GM23338 (cell line): ENCODE measurements around the gene N4BP2L1. TPM values are rescaled to one million over a fixed set of nuclear protein-coding genes. Genes with fewer than 3 reads are reported as not detected.

ENCODE experiments used
- ATAC-seq: fragments of 200-7000 bp; cut with Tn5 transposase; 3 replicates; pipeline ENCODE4 v1.9.1; 2020
- DNase-seq: peaks from one replicate; pipeline ENCODE4 v3.0.0-alpha.2; 2015; ENCODE audit warnings: low spot score
- H2AFZ ChIP-seq: fragments of 200-600 bp; sonication (generic); 2 replicates; pipeline ENCODE4 v1.8.0; 2016; ENCODE audit warnings: antibody characterized with exemption, mild to moderate bottlenecking, moderate library complexity
- H3F3A ChIP-seq: fragments of 200-600 bp; sonication (generic); replicated peaks from 2 replicates; pipeline ENCODE4 v1.8.0; 2017; ENCODE audit warnings: antibody characterized with exemption, mixed run types, low read depth
- H3K27ac ChIP-seq: fragments of 200-600 bp; sonication (generic); 2 replicates; pipeline ENCODE4 v1.6.1; 2016; ENCODE audit warnings: low read depth
- H3K27me3 ChIP-seq: fragments of 200-600 bp; sonication (generic); 2 replicates; pipeline ENCODE4 v1.8.0; 2016; ENCODE audit warnings: mild to moderate bottlenecking, mixed run types, moderate library complexity; ENCODE audit not compliant: insufficient read depth
- H3K36me3 ChIP-seq: fragments of 200-600 bp; sonication (generic); 2 replicates; pipeline ENCODE4 v1.8.0; 2016; ENCODE audit warnings: mild to moderate bottlenecking; ENCODE audit not compliant: insufficient read depth
- H3K4me1 ChIP-seq: fragments of 200-600 bp; sonication (generic); 2 replicates; pipeline ENCODE4 v1.8.0; 2016; ENCODE audit warnings: mild to moderate bottlenecking, moderate library complexity; ENCODE audit not compliant: insufficient read depth
- H3K4me2 ChIP-seq: fragments of 200-600 bp; sonication (generic); 2 replicates; pipeline ENCODE4 v1.7.1; 2017; ENCODE audit warnings: mixed run types
- H3K4me3 ChIP-seq: fragments of 200-600 bp; sonication (generic); 2 replicates; pipeline ENCODE4 v1.6.1; 2016; ENCODE audit warnings: mixed run types
- H3K79me2 ChIP-seq: fragments of 200-600 bp; sonication (generic); replicated peaks from 2 replicates; pipeline ENCODE4 v1.8.0; 2017; ENCODE audit warnings: mild to moderate bottlenecking; ENCODE audit not compliant: insufficient read depth
- H3K9me2 ChIP-seq: fragments of 200-600 bp; sonication (generic); 2 replicates; pipeline ENCODE4 v1.8.0; 2017; ENCODE audit not compliant: insufficient read depth
- H4K20me1 ChIP-seq: fragments of 200-600 bp; sonication (generic); replicated peaks from 2 replicates; pipeline ENCODE4 v1.8.0; 2017; ENCODE audit warnings: mild to moderate bottlenecking; ENCODE audit not compliant: insufficient read depth
- H3K27ac Mint-ChIP-seq: 2 replicates; pipeline ENCODE4 v1.8.0; 2020; ENCODE audit warnings: inconsistent platforms, mild to moderate bottlenecking, moderate library complexity, mixed read lengths
- H3K27me3 Mint-ChIP-seq: 3 replicates; pipeline ENCODE4 v1.8.0; 2022; ENCODE audit warnings: low read depth, mild to moderate bottlenecking, moderate library complexity, mixed read lengths, inconsistent platforms; ENCODE audit not compliant: insufficient read depth, poor library complexity
- H3K36me3 Mint-ChIP-seq: 3 replicates; pipeline ENCODE4 v1.8.0; 2021; ENCODE audit warnings: low read depth, mild to moderate bottlenecking, inconsistent platforms, moderate library complexity, mixed read lengths
- H3K4me1 Mint-ChIP-seq: 3 replicates; pipeline ENCODE4 v1.8.0; 2020; ENCODE audit warnings: mild to moderate bottlenecking, inconsistent platforms, mixed read lengths
- H3K4me3 Mint-ChIP-seq: 3 replicates; pipeline ENCODE4 v1.8.0; 2021; ENCODE audit warnings: moderate library complexity, mild to moderate bottlenecking, inconsistent platforms, mixed read lengths
- H3K9me3 Mint-ChIP-seq: 3 replicates; pipeline ENCODE4 v1.8.0; 2020; ENCODE audit warnings: moderate library complexity, mild to moderate bottlenecking, inconsistent platforms, mixed read lengths
- CREB1 ChIP-seq: fragments of 250-450 bp; sonication (Bioruptor Pico); IDR thresholded peaks from 2 replicates; pipeline ENCODE4 v1.5.0; 2020; ENCODE audit warnings: low read depth, mild to moderate bottlenecking, moderate library complexity
- EZH2 ChIP-seq: fragments of 200-600 bp; sonication (generic); IDR thresholded peaks from one replicate; pipeline ENCODE4 v1.8.0; 2017; ENCODE audit warnings: antibody characterized with exemption, mild to moderate bottlenecking, low read depth; ENCODE audit not compliant: unreplicated experiment
- EZH2phosphoT487 ChIP-seq: fragments of 200-600 bp; sonication (generic); IDR thresholded peaks from one replicate; pipeline ENCODE4 v1.8.1; 2018; ENCODE audit warnings: antibody characterized with exemption; ENCODE audit not compliant: unreplicated experiment
- JUNB ChIP-seq: IDR thresholded peaks from one replicate; pipeline ENCODE4 v1.6.1; 2016; ENCODE audit warnings: antibody characterized with exemption; ENCODE audit not compliant: unreplicated experiment
- NANOG ChIP-seq: IDR thresholded peaks from 2 replicates; pipeline ENCODE4 v1.6.1; 2016; ENCODE audit warnings: antibody characterized with exemption, borderline replicate concordance
- POLR2AphosphoS5 ChIP-seq: IDR thresholded peaks from 2 replicates; pipeline ENCODE4 v1.6.1; 2016; ENCODE audit warnings: antibody characterized with exemption, low read depth
- REST ChIP-seq: IDR thresholded peaks from one replicate; pipeline ENCODE4 v1.6.1; 2018; ENCODE audit warnings: antibody characterized with exemption; ENCODE audit not compliant: unreplicated experiment
- STAT1 ChIP-seq: IDR thresholded peaks from one replicate; pipeline ENCODE4 v1.6.1; 2016; ENCODE audit warnings: antibody characterized with exemption; ENCODE audit not compliant: unreplicated experiment
- ZNF114 ChIP-seq: fragments of 250-450 bp; sonication (Bioruptor Pico); IDR thresholded peaks from 2 replicates; pipeline ENCODE4 v1.5.0; 2020; ENCODE audit warnings: mild to moderate bottlenecking, moderate library complexity
- ZNF331 ChIP-seq: fragments of 250-450 bp; sonication (Bioruptor Pico); IDR thresholded peaks from 2 replicates; pipeline ENCODE4 v1.5.0; 2020; ENCODE audit warnings: low read depth, mild to moderate bottlenecking, moderate library complexity
- polyA plus RNA-seq: library from polyadenylated mRNA; unstranded; fragments of >200 nt; fragmentation: Nextera tagmentation; extraction: Ambion mirVana; gene quantifications from 2 replicates; pipeline ENCODE4 v1.2.1, GENCODE V29; 2016
- total RNA-seq: library from RNA; depleted of rRNA; stranded (reverse); fragments of >200 nt; shearing (Covaris generic); gene quantifications from 2 replicates; pipeline ENCODE4 v1.2.3, GENCODE V29; 2014
- TF ChIP-seq, protein P1 (sequence below), 2 experiments: fragments of 200-600 bp in 1 of 2; sonication (generic) in 1 of 2; conservative IDR thresholded peaks; 2 replicates each; pipeline versions ENCODE4 v1.5.1 to v1.6.1; 2016 to 2017; ENCODE audit warnings: antibody characterized with exemption in 2 of 2, low read depth in 2 of 2, mild to moderate bottlenecking in 2 of 2, moderate library complexity in 1 of 2

The N4BP2L1 gene
- total and polyA plus RNA-seq, 2 experiments from 2014 or later: 3.3 to 4.1 TPM

- TF ChIP-seq REST (no peak), ZNF331 (CRISPR knock-in tag) (no peak), JUNB (no peak), ZNF114 (CRISPR knock-in tag) (no peak), NANOG (no peak), STAT1 (no peak), CREB1 (no peak), EZH2phosphoT487 (no peak)
- TF ChIP-seq, protein P1, sequence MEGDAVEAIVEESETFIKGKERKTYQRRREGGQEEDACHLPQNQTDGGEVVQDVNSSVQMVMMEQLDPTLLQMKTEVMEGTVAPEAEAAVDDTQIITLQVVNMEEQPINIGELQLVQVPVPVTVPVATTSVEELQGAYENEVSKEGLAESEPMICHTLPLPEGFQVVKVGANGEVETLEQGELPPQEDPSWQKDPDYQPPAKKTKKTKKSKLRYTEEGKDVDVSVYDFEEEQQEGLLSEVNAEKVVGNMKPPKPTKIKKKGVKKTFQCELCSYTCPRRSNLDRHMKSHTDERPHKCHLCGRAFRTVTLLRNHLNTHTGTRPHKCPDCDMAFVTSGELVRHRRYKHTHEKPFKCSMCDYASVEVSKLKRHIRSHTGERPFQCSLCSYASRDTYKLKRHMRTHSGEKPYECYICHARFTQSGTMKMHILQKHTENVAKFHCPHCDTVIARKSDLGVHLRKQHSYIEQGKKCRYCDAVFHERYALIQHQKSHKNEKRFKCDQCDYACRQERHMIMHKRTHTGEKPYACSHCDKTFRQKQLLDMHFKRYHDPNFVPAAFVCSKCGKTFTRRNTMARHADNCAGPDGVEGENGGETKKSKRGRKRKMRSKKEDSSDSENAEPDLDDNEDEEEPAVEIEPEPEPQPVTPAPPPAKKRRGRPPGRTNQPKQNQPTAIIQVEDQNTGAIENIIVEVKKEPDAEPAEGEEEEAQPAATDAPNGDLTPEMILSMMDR (conservative IDR thresholded peaks at IDR 0.05; ENCODE audit: low read depth in 2 of 2): no peak
These were observed 19.0 kb downstream of the N4BP2L1 start (continued) for GRCh38 chr13:32409001-32409313.

DNA sequence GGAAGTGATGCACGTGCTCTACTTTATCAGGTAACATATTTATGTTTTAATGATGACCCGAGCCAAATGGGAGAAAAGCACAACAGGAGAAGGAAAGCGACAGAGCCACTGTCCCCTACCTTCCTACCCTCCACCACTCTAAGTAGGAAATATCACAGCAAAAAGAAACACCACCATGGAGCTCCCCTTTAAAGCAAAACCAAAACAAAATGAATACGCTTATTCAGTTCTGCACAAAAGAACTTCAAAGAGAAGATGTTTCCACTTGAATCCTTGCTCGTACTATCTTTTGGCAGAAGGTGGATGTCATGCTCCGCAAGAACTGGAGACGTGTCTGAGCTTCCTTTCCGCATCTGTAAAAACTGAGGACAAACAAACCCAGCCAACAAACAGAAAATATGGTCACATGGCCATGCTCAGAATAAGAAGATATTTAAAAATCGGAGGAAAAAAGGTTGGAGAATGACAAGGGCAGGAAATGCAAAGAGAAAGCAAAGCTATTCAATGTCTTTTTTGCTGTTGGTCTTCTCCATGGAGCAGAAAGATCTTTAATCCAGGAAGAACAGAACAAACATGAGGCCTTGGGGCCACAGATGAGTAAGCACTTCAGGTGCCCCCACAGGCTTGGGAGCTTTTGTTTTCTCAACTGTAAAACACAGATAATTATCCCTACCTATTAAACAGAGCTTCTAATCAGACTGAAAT lies 19.5 kb downstream of the N4BP2L1 start:
- Histone ChIP-seq H3K4me2 (peak overlapping the region; percentile 78), H3F3A (no peaks in the 10 kb centered on the region), H3K27ac (no peak overlapping the region), H2AFZ (peak overlapping the region; percentile 63), H3K9me2 (no peaks in the 10 kb centered on the region), H3K36me3 (no peaks in the 10 kb centered on the region), H3K27me3 (peaks cover 5% of the 10 kb centered on the region; the same call in 1 of the 2 replicates), H3K79me2 (no peaks in the 10 kb centered on the region), H3K4me3 (peak overlapping the region; percentile 56; the same call in 1 of the 2 replicates), H3K4me1 (peaks cover 17% of the 10 kb centered on the region), H4K20me1 (no peaks in the 10 kb centered on the region)
- H3K36me3 Mint-ChIP-seq: peaks cover 5% of the 10 kb centered on the region; the same call in 1 of the 3 replicates
- ATAC-seq (no peak), DNase-seq (no peak)
- peaks cover 26% of the 10 kb centered on the region for H3K4me1 Mint-ChIP-seq
- peaks cover 12% of the 10 kb centered on the region for H3K27me3 Mint-ChIP-seq
- peak overlapping the region; percentile 72; the same call in 2 of the 3 replicates for H3K4me3 Mint-ChIP-seq
- no peaks in the 10 kb centered on the region for H3K9me3 Mint-ChIP-seq
- no peak overlapping the region; the same call in 1 of the 2 replicates for H3K27ac Mint-ChIP-seq
- no peak for TF ChIP-seq POLR2AphosphoS5
- TF ChIP-seq EZH2: no peak
- TF ChIP-seq REST: no peak
- no peak for TF ChIP-seq JUNB
- no peak for TF ChIP-seq ZNF331 (CRISPR knock-in tag)
- no peak for TF ChIP-seq CREB1
- no peak for TF ChIP-seq EZH2phosphoT487
- no peak for TF ChIP-seq NANOG
